Activated CD4-positive, CD25-positive, alpha-beta regulatory T cell (primary cell): ENCODE data around the gene CAMTA1.

ENCODE experiments used
- DNase-seq, 4 experiments: peaks; one replicate each; lab custom pipeline; 2025; lab: John Stamatoyannopoulos, UW

CAMTA1 gene

DNA sequence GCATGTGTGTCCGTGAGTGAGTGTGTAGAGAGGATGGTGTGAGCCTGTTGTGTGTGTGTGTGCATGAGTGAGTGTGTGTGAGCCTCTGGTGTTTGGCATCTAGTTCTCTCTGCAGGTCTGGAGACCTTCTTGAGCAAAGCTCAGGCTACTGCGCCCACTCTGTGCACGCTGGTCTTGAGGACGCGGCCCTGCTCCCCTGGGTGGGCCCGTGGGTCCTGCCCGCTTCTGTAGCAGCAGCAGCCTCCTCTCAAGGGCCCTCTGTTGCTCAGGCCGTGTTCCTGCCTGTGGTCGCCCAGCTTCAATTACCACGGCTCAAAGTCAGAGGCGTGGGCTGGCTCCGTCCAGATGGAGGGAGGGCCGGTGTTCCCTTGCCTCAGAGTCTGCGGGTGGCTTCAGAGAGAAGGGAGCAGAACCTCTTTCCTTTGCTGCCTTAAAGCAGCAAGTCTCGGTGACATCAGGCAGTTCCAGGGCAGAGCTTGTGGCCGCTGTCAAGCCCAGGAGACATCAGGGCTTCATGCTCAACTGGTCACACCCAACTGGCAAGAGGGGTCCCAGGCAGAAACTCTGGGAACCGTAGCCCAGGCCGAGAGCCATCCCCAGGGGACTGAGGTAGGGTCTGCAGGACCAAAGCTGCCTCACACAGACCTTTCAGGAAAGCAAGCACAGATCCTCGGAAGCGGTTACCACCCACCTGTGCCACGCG lies 715.3 kb downstream of the CAMTA1 start:
- no peak for DNase-seq

DNA sequence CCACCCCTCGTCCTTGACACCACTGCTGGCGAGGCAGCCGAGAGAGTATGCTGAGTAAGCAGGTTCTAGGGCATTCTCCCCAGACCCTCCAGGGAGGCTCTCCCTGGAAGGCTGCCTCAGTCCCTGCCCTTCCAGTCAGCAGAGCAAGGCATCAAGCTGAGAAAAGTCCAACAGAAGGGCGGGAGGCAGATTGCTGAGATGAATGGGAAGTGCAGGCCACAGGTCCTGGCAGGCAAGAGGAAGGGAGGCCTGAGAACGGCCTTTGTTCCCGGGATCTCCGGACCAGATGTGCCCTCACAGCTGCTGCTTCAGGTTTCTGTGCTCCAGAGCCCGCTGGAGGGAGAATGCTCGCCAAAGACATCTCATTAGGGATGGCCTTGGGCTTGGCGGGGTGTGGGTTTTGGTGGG lies 715.8 kb downstream of the CAMTA1 start:
- DNase-seq = no peak

- no peak for DNase-seq
These were observed 716.7 kb downstream of the CAMTA1 start for GRCh38 chr1:7501723-7502603.

- no peak for DNase-seq
These were observed 718.6 kb downstream of the CAMTA1 start for GRCh38 chr1:7503691-7504437.

- no peak for DNase-seq
These were observed 719.1 kb downstream of the CAMTA1 start for GRCh38 chr1:7504438-7504720.

DNA sequence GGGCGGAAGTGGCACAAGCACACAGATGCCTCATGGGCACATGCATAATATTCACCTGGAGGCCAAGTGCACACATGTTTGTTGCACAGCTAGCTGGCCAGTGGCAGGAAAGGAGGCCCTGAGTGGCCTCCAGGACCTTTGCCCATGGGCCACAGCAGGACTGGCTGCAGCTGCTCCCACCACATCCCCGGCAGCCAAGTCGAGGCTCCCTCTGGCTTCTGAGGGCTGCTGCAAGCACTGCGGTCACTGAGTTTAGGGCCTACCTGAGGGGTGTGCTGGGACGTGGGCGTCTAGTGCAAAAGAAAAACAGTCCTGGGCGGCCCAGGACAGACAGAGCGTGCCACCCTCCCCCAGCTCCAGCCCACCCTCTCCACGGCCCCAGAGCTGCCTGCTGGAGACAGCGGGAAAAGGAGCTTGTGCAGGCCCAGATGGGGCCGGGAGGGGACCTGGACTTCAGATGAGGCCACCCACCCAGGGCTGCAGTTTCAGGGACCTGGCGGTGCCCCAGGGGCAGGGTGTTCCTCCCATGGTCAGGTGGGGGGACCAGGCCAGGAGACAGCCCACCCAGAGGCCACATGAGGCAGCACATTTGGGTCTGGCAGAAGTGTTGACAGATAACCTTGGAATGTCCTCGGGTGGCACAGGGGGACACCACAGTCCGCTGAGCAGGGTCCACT lies 720.0 kb downstream of the CAMTA1 start:
- no peak for DNase-seq

GRCh38 chr1:7505771-7506453 lies 720.7 kb downstream of the CAMTA1 start:
- DNase-seq = no peak

DNA sequence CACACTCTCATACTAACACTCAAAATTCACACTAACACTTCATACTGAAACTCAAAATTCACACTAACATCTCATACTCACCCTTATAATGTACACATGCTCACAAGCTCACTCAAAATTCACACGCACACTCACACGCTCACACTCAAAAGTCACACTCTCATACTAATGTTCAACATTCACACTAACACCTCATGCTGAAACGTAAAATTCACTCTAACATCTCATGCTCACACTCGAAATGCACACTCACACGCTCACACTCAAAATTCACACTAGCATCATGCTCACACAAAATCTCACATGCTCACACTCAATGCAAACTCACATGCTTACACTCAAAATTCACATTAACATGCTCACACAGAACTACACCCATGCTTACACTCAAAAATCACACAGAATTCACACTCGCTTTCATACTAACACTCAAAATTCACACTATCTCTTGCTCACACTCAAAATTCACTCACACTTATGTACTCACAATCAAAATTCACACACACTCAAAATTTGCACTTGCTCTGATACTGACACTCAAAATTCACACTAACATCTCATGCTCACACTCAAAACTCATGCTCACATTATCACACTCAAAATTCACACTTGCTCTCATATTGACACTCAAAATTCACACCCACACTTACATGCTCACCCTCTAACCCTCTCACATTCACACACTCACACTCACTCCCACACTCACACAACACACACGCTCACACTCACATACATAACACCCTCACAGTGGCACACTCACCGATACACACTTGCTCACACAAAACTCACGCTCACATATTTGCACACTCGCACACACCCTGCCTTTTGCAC lies 721.4 kb downstream of the CAMTA1 start:
- no peak for DNase-seq

- DNase-seq = no peak
These were observed 722.2 kb downstream of the CAMTA1 start for GRCh38 chr1:7507285-7508019.

- DNase-seq = no peak
These were observed 723.0 kb downstream of the CAMTA1 start for GRCh38 chr1:7508052-7508933.

DNA sequence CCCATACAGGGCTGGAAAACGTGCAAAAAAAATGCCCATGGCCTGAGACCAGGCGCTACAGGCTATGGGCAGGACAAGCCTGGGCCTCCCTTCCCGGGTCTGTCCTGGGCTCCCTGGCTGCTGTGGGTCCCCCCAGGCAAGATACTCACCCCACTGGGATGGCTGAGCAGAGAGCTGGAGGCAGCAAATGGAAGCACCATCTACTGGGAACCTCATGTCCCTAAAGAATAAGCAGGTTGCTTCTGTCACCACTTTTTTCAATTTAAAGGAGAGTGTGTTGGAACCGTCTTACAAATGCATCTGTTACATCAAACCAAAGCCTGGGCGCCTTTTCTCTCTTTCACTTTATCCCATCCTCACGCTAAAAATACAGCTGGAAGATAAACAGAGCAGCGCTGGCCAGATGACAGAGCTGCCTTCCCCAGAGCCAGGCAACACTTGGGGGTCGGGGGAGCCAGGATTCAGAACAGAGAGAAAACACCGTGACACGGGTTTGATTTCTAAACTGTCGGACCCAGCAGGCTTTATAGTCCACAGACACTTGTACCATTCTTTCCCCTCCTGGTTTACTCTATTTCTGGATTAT lies 723.8 kb downstream of the CAMTA1 start:
- DNase-seq = no peak

DNA sequence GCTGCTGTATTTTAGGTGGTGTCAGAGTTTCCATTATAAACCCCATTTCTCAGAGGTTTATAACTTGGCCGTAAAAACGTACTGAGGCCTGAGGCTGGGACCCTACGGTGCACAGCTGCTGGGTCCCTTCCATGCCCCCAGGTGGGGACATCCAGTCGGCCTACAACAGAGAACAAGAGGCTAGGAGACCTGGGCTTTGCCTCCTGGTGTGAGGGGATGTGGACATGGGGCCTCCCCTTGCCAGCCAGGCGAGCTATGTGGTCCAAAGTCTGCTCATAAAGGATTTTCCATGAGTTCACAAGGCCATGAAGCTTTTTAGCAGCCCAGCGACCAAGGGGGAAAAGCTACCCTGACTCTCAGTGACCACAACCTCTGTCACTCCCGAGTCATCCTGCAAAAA lies 724.3 kb downstream of the CAMTA1 start:
- no peak for DNase-seq

DNA sequence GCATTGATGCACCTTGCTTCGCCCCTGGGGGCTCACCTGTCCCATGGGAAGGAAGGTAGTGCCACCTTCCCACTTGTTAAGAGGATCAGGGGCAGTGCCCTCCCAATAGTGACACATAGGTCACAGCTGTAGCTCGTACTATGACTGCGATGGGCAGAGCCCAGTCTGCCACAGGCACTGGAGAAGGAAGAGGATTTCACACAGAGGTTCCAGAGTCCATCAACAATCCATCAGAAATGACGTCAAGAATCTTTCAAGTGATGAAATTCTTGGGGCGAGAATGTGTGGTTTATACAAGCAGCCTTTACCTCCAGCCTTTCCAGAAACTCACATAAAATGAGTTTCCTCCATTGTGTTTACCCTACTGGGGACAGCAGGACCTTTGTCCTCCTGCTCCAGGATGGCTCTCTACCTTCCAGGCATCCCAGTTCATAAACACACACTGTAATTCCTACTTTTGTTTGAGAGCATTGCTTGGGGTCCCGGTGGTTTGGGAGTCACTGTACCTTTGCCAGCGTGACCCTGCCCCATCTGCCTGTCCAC lies 725.2 kb downstream of the CAMTA1 start:
- no peak for DNase-seq

- no peak for DNase-seq
These were observed 726.1 kb downstream of the CAMTA1 start for GRCh38 chr1:7511381-7511780.

DNA sequence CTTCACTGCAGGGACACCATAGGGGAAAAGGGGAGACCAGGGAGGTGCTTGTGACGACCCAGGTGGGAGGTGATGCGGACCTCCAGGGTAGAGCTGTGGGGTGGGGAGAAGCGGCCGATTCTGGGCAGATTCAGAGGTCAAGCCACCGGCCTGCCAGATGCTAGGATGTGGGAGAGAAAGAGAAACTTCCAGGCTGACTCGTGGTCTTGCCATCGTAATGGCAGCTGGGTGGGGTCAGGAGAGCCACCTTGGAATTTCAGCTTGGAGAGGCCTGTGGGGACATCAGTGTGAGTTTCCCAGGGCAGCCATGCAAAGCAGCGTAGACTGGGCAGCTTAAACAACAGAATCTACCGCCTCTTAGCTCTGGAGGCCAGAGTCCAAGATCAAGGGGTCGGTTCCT lies 727.8 kb downstream of the CAMTA1 start:
- DNase-seq = no peak

GRCh38 chr1:7515175-7515574 lies 729.9 kb downstream of the CAMTA1 start:
- no peak for DNase-seq

DNA sequence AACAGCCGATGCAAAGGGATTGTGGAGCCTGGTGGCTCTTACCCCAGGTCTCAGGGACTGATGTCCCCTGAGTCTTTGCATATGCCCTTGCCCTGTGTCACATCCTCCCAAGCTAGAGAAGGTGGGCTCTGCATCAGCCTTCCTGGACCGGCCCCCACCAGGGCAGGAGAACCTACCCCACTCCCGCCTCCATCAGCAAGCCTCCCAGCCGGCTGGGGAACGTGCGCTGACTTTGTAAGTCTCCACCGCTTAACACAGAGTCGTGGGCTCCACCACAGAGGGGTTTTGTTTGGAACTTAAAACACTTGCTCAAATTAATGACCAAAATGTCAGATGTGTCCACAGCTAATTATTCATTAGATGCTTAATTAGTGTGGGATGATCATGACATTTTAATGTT lies 730.6 kb downstream of the CAMTA1 start:
- no peak for DNase-seq

GRCh38 chr1:7516341-7516740 lies 731.1 kb downstream of the CAMTA1 start:
- DNase-seq = no peak
